ENCODE measurements around the gene SLC16A1. TPM values are rescaled to one million over a fixed set of nuclear protein-coding genes. Genes with fewer than 3 reads are reported as not detected.

SLC16A1 gene
- total RNA-seq, 1 experiment from 2014 or later = 116 TPM

DNA sequence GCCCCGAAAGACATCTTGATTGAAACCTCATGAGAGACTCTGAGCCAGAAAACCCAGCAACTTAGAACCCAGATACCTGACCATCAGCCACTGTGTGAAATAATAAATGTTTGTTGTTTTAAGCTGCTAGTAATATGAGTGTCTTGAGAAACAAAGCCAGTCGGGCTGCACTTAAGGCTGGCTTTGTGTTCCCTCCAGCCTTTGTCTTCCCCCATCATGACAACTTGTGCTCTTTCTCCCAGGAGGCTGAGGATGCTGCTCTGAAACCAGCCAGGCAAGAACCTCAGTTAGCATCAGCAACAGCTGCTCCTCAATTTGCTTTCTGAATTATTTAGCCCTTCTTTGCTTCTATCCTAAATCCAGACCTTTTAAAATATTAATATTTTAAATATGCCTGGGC is 78.2 kb downstream of the SLC16A1 start:
- CTCF ChIA-PET = interaction anchor here (1.2 to 1.5 kb wide), 2 partner anchors 165 to 195 kb away, joined by 4 to 10 read pairs; partner anchors contain the start of gene LRIG2

DNA sequence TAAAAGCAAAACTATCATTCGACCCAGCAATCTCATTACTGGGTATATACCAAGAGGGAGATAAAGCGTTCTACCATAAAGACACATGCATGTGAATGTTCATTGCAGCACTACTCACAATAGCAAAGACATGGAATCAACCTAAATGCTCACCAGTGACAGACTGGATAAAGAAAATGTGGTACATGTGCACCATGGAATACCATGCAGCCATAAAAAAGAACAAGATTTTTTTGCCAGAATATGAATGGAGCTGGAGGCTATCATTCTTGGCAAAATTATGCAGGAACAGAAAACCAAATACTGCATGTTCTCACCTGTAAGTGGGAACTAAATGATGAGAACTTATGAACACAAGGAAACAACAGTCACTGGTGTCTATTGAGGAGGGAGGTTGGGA is 79.7 kb downstream of the SLC16A1 start:
- H2AFZ ChIP-seq (ENCODE audit: low read length) = no peak overlapping the region
- CTCF ChIA-PET = interaction anchor here (0.6 kb wide), 2 partner anchors 29 to 31 kb away, joined by 3 to 9 read pairs; no protein-coding TSS in a partner anchor
- no peaks in the 10 kb centered on the region for H3K27me3 ChIP-seq (ENCODE audit: low read length)
- peaks cover 21% of the 10 kb centered on the region for H3K4me1 ChIP-seq (ENCODE audit: insufficient read depth, low read length)
- H3F3A ChIP-seq (ENCODE audit: low read length, unreplicated experiment) = no peaks in the 10 kb centered on the region
- H3K9me2 ChIP-seq (replicated peaks; ENCODE audit: low read length) = no peaks in the 10 kb centered on the region
- intact Hi-C loops (cut with micrococcal nuclease) = no loop called here
- H3K79me2 ChIP-seq (ENCODE audit: low read length) = no peaks in the 10 kb centered on the region
- BruUV-seq (replicated peaks) = no TSS peak
- no peaks in the 10 kb centered on the region for H3K9me3 ChIP-seq (ENCODE audit: low read length)
- H4K20me1 ChIP-seq (ENCODE audit: low read length) = no peaks in the 10 kb centered on the region
- no peak overlapping the region for H3K9ac ChIP-seq (ENCODE audit: low read length)
- TF ChIP-seq, protein P1, sequence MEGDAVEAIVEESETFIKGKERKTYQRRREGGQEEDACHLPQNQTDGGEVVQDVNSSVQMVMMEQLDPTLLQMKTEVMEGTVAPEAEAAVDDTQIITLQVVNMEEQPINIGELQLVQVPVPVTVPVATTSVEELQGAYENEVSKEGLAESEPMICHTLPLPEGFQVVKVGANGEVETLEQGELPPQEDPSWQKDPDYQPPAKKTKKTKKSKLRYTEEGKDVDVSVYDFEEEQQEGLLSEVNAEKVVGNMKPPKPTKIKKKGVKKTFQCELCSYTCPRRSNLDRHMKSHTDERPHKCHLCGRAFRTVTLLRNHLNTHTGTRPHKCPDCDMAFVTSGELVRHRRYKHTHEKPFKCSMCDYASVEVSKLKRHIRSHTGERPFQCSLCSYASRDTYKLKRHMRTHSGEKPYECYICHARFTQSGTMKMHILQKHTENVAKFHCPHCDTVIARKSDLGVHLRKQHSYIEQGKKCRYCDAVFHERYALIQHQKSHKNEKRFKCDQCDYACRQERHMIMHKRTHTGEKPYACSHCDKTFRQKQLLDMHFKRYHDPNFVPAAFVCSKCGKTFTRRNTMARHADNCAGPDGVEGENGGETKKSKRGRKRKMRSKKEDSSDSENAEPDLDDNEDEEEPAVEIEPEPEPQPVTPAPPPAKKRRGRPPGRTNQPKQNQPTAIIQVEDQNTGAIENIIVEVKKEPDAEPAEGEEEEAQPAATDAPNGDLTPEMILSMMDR (conservative IDR thresholded peaks at IDR 0.05; ENCODE audit: low read depth, low read length) = no peak
- TF ChIP-seq EZH2 (IDR thresholded peaks at IDR 0.05; ENCODE audit: low read length, unreplicated experiment) (no peak), EZH2phosphoT487 (IDR thresholded peaks at IDR 0.05; ENCODE audit: borderline replicate concordance, low read length) (no peak)
- POLR2A ChIA-PET (ENCODE audit: unreplicated experiment) = interaction anchor here (0.6 kb wide), 1 partner anchor 12 kb away, joined by 5 read pairs; no protein-coding TSS in a partner anchor
- H3K27ac ChIP-seq (ENCODE audit: low read length) = no peak overlapping the region
- no peak overlapping the region for H3K4me3 ChIP-seq (ENCODE audit: low read length)
- no peak for ATAC-seq
- H3K36me3 ChIP-seq (ENCODE audit: low read depth, low read length) = no peaks in the 10 kb centered on the region
- no peak for DNase-seq
- H3K4me2 ChIP-seq (ENCODE audit: low read length) = no peak overlapping the region

More for the DNA sequence above, 78.2 kb downstream of the SLC16A1 start:
- no TSS peak for BruUV-seq (replicated peaks)
- no peak overlapping the region for H3K9ac ChIP-seq (ENCODE audit: low read length)
- DNase-seq (peak; percentile 20), ATAC-seq (peak; percentile 20)
- TF ChIP-seq, protein P1 (conservative IDR thresholded peaks at IDR 0.05; ENCODE audit: low read depth, low read length) = no peak
- TF ChIP-seq EZH2phosphoT487 (IDR thresholded peaks at IDR 0.05; ENCODE audit: borderline replicate concordance, low read length) (no peak), EZH2 (IDR thresholded peaks at IDR 0.05; ENCODE audit: low read length, unreplicated experiment) (no peak)
- H4K20me1 ChIP-seq (ENCODE audit: low read length) = no peaks in the 10 kb centered on the region
- 0 out of 2 replicates have a peak overlapping the region, but pooled peaks have one; percentile 3 for H3K4me2 ChIP-seq (ENCODE audit: low read length)
- no peaks in the 10 kb centered on the region for H3K36me3 ChIP-seq (ENCODE audit: low read depth, low read length)
- H3K4me3 ChIP-seq (ENCODE audit: low read length) = no peak overlapping the region
- no peaks in the 10 kb centered on the region for H3K9me3 ChIP-seq (ENCODE audit: low read length)
- H3F3A ChIP-seq (ENCODE audit: low read length, unreplicated experiment) = no peaks in the 10 kb centered on the region
- 0 out of 2 replicates have a peak overlapping the region, but pooled peaks have one; percentile 3 for H3K27ac ChIP-seq (ENCODE audit: low read length)
- peaks cover 17% of the 10 kb centered on the region for H3K4me1 ChIP-seq (ENCODE audit: insufficient read depth, low read length)
- POLR2A ChIA-PET (ENCODE audit: unreplicated experiment) = interaction anchor here (0.5 to 0.7 kb wide), 4 partner anchors 58 to 185 kb away, joined by 3 to 6 read pairs (median 4); no protein-coding TSS in a partner anchor
- intact Hi-C loops (cut with micrococcal nuclease) = no loop called here
- no peak overlapping the region for H2AFZ ChIP-seq (ENCODE audit: low read length)
- no peaks in the 10 kb centered on the region for H3K27me3 ChIP-seq (ENCODE audit: low read length)
- no peaks in the 10 kb centered on the region for H3K9me2 ChIP-seq (replicated peaks; ENCODE audit: low read length)
- H3K79me2 ChIP-seq (ENCODE audit: low read length) = no peaks in the 10 kb centered on the region

DNA sequence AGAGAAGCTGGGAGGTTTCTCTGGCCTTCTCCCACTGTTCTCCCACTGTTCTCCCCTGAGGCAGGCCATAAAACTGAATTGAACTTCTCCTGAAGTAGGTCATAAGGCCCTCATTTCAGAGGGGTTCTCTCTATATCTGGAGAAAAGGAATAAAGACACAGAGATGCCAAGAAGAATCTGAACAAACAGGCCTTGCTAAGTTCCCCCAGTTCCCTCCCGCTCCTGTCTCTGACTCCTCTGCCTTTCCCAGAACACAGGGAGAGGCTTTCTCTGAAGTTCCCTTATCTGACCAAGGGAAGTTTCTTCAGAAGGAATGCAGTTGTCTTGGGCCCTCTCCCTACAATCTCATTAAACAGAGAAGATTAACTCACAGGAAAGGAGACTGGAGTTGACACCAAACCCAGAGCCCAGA is 83.4 kb downstream of the SLC16A1 start:
- POLR2A ChIA-PET (ENCODE audit: unreplicated experiment) = no interaction called here
- H2AFZ ChIP-seq (ENCODE audit: low read length) = no peak overlapping the region
- H3K36me3 ChIP-seq (ENCODE audit: low read depth, low read length) = no peaks in the 10 kb centered on the region
- no peak overlapping the region for H3K27ac ChIP-seq (ENCODE audit: low read length)
- intact Hi-C loops (cut with micrococcal nuclease) = no loop called here
- no peak for DNase-seq
- H3K9ac ChIP-seq (ENCODE audit: low read length) = no peak overlapping the region
- no peaks in the 10 kb centered on the region for H3K79me2 ChIP-seq (ENCODE audit: low read length)
- no peaks in the 10 kb centered on the region for H3K9me3 ChIP-seq (ENCODE audit: low read length)
- no peaks in the 10 kb centered on the region for H3K27me3 ChIP-seq (ENCODE audit: low read length)
- H3F3A ChIP-seq (ENCODE audit: low read length, unreplicated experiment) = no peaks in the 10 kb centered on the region
- H3K4me2 ChIP-seq (ENCODE audit: low read length) = no peak overlapping the region
- H3K4me1 ChIP-seq (ENCODE audit: insufficient read depth, low read length) = peaks cover 37% of the 10 kb centered on the region
- CTCF ChIA-PET = no interaction called here
- TF ChIP-seq EZH2 (IDR thresholded peaks at IDR 0.05; ENCODE audit: low read length, unreplicated experiment) (no peak), EZH2phosphoT487 (IDR thresholded peaks at IDR 0.05; ENCODE audit: borderline replicate concordance, low read length) (no peak)
- TF ChIP-seq, protein P1 (conservative IDR thresholded peaks at IDR 0.05; ENCODE audit: low read depth, low read length) = no peak
- no peak for ATAC-seq
- no TSS peak for BruUV-seq (replicated peaks)
- H3K4me3 ChIP-seq (ENCODE audit: low read length) = no peak overlapping the region
- no peaks in the 10 kb centered on the region for H4K20me1 ChIP-seq (ENCODE audit: low read length)
- no peaks in the 10 kb centered on the region for H3K9me2 ChIP-seq (replicated peaks; ENCODE audit: low read length)
